ENCODE measurements around the gene DYNLT5.
"Not testable (repeated sequence)": the region's sequence is repeated elsewhere in the genome, so short reads cannot be mapped to it uniquely, and the experiment has no call there.

The DYNLT5 gene

GRCh38 chr1:66752000-66752592, at the start of gene DYNLT5:
TSS of gene DYNLT5 (plus strand) at chr1:66752459. CDS start at chr1:66754659, 2,200 bp downstream.
- no peak for DNase-seq (ENCODE audit: low read depth in 2 of 2)

GRCh38 chr1:66704177-66704875, 47.9 kb upstream of the DYNLT5 start:
- no peak for DNase-seq (ENCODE audit: low read depth in 2 of 2)

GRCh38 chr1:66705110-66705509, 47.1 kb upstream of the DYNLT5 start:
- no peak for DNase-seq (ENCODE audit: low read depth in 2 of 2)

GRCh38 chr1:66711420-66711819, 40.8 kb upstream of the DYNLT5 start:
- DNase-seq (ENCODE audit: low read depth in 2 of 2), result no peak

GRCh38 chr1:66712839-66713238, 39.4 kb upstream of the DYNLT5 start:
- no peak for DNase-seq (ENCODE audit: low read depth in 2 of 2)

GRCh38 chr1:66723985-66724384, 28.3 kb upstream of the DYNLT5 start:
- DNase-seq (ENCODE audit: low read depth in 2 of 2), result no peak

GRCh38 chr1:66725885-66726665, 26.2 kb upstream of the DYNLT5 start:
- peak in 1 of 2 donors; percentile 7 for DNase-seq (ENCODE audit: low read depth in 2 of 2)

GRCh38 chr1:66728021-66728420, 24.2 kb upstream of the DYNLT5 start:
- no peak for DNase-seq (ENCODE audit: low read depth in 2 of 2)

- DNase-seq (ENCODE audit: low read depth in 2 of 2), result not testable (repeated sequence)
Measured at GRCh38 chr1:66728716-66729115, 23.5 kb upstream of the DYNLT5 start.

GRCh38 chr1:66729119-66729518, 23.1 kb upstream of the DYNLT5 start:
- DNase-seq (ENCODE audit: low read depth in 2 of 2), result no peak

- no peak for DNase-seq (ENCODE audit: low read depth in 2 of 2)
Measured at GRCh38 chr1:66729523-66729922, 22.7 kb upstream of the DYNLT5 start.

- no peak for DNase-seq (ENCODE audit: low read depth in 2 of 2)
Measured at GRCh38 chr1:66730462-66730861, 21.8 kb upstream of the DYNLT5 start.

- DNase-seq (ENCODE audit: low read depth in 2 of 2), result no peak
Measured at GRCh38 chr1:66731170-66731865, 20.9 kb upstream of the DYNLT5 start.

- DNase-seq (ENCODE audit: low read depth in 2 of 2), result no peak
Measured at GRCh38 chr1:66732407-66733166, 19.7 kb upstream of the DYNLT5 start.

- no peak for DNase-seq (ENCODE audit: low read depth in 2 of 2)
Measured at GRCh38 chr1:66733348-66734017, 18.8 kb upstream of the DYNLT5 start.

GRCh38 chr1:66734531-66734930, 17.7 kb upstream of the DYNLT5 start:
- not testable (repeated sequence) for DNase-seq (ENCODE audit: low read depth in 2 of 2)

- no peak for DNase-seq (ENCODE audit: low read depth in 2 of 2)
Measured at GRCh38 chr1:66737836-66738235, 14.4 kb upstream of the DYNLT5 start.

GRCh38 chr1:66739401-66740157, 12.7 kb upstream of the DYNLT5 start:
- DNase-seq (ENCODE audit: low read depth in 2 of 2), result no peak

GRCh38 chr1:66745451-66745850, 6.8 kb upstream of the DYNLT5 start:
- DNase-seq (ENCODE audit: low read depth in 2 of 2), result no peak

GRCh38 chr1:66747501-66747900, 4.8 kb upstream of the DYNLT5 start:
- no peak for DNase-seq (ENCODE audit: low read depth in 2 of 2)

Measured in stimulated activated CD8-positive, alpha-beta memory T cell treated with anti-CD3 and anti-CD28 coated beads, Interleukin-15, amount 100 ng/mL, for 4 hours (primary cell).